Osteocyte (in vitro differentiated cells): ENCODE results near the gene BET1. TPM values are rescaled to one million over a fixed set of nuclear protein-coding genes. Genes with fewer than 3 reads are reported as not detected.

Source experiments
- DNase-seq: peaks from one replicate; pipeline ENCODE4 v3.0.0; 2021; ENCODE audit warnings: mixed read lengths; ENCODE audit not compliant: unreplicated experiment; ENCODE audit errors: extremely low spot score
- H3K27ac Mint-ChIP-seq: one replicate; pipeline ENCODE4 v1.8.0; 2021; ENCODE audit warnings: mild to moderate bottlenecking, mixed read lengths; ENCODE audit not compliant: unreplicated experiment
- H3K27me3 Mint-ChIP-seq: one replicate; pipeline ENCODE4 v1.8.0; 2021; ENCODE audit warnings: mixed read lengths; ENCODE audit not compliant: unreplicated experiment
- H3K36me3 Mint-ChIP-seq: one replicate; pipeline ENCODE4 v1.8.0; 2021; ENCODE audit warnings: mixed read lengths; ENCODE audit not compliant: unreplicated experiment
- H3K4me1 Mint-ChIP-seq: one replicate; pipeline ENCODE4 v1.8.0; 2021; ENCODE audit warnings: mixed read lengths; ENCODE audit not compliant: unreplicated experiment
- H3K4me3 Mint-ChIP-seq: one replicate; pipeline ENCODE4 v1.8.0; 2021; ENCODE audit warnings: mild to moderate bottlenecking, moderate library complexity, mixed read lengths; ENCODE audit not compliant: unreplicated experiment
- H3K9me3 Mint-ChIP-seq: one replicate; pipeline ENCODE4 v1.8.0; 2021; ENCODE audit warnings: mixed read lengths; ENCODE audit not compliant: unreplicated experiment
- total RNA-seq: library from RNA; stranded (reverse); gene quantifications from 2 replicates; pipeline ENCODE4 v1.2.1, GENCODE V29; 2021
- TF ChIP-seq, protein P1 (sequence below): fragments of 200-600 bp; sonication (generic); IDR thresholded peaks from 2 replicates; pipeline ENCODE4 v1.5.0; 2021; ENCODE audit warnings: antibody characterized with exemption, mild to moderate bottlenecking, moderate library complexity

Gene BET1
- total RNA-seq, 1 donor from 2014 or later: 29.3 TPM

- no peaks in the 10 kb centered on the region for H3K36me3 Mint-ChIP-seq
- H3K27ac Mint-ChIP-seq: no peak overlapping the region
- TF ChIP-seq, protein P1, sequence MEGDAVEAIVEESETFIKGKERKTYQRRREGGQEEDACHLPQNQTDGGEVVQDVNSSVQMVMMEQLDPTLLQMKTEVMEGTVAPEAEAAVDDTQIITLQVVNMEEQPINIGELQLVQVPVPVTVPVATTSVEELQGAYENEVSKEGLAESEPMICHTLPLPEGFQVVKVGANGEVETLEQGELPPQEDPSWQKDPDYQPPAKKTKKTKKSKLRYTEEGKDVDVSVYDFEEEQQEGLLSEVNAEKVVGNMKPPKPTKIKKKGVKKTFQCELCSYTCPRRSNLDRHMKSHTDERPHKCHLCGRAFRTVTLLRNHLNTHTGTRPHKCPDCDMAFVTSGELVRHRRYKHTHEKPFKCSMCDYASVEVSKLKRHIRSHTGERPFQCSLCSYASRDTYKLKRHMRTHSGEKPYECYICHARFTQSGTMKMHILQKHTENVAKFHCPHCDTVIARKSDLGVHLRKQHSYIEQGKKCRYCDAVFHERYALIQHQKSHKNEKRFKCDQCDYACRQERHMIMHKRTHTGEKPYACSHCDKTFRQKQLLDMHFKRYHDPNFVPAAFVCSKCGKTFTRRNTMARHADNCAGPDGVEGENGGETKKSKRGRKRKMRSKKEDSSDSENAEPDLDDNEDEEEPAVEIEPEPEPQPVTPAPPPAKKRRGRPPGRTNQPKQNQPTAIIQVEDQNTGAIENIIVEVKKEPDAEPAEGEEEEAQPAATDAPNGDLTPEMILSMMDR: no peak
- no peak for DNase-seq
- no peaks in the 10 kb centered on the region for H3K9me3 Mint-ChIP-seq
- H3K27me3 Mint-ChIP-seq: no peaks in the 10 kb centered on the region
- peaks cover 26% of the 10 kb centered on the region for H3K4me1 Mint-ChIP-seq
- H3K4me3 Mint-ChIP-seq: no peak overlapping the region
Observed at GRCh38 chr7:93945083-93945482, 59.1 kb downstream of the BET1 start.

DNA sequence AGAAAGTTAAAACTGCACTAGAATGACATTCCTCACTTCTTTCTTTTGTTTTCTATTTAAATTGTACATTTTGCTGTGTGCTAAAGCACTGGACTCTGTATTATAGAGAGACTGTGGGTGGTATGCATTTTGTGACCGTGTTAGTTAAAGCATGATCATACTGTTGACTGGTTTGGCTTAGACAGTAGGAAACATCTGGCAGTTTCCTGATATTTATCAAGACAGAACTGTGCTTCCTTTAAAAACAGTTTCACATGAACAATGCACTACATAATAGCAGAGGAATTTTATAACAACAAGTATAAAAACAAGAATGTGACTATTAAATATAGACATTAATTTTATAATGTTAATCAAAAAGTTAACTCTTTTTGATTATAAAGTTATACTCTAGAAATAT lies 59.5 kb downstream of the BET1 start:
- Mint-ChIP-seq H3K9me3 (no peaks in the 10 kb centered on the region), H3K27me3 (no peaks in the 10 kb centered on the region), H3K36me3 (no peaks in the 10 kb centered on the region), H3K27ac (no peak overlapping the region), H3K4me3 (no peak overlapping the region), H3K4me1 (peaks cover 22% of the 10 kb centered on the region)
- no peak for DNase-seq
- TF ChIP-seq, protein P1: no peak

DNA sequence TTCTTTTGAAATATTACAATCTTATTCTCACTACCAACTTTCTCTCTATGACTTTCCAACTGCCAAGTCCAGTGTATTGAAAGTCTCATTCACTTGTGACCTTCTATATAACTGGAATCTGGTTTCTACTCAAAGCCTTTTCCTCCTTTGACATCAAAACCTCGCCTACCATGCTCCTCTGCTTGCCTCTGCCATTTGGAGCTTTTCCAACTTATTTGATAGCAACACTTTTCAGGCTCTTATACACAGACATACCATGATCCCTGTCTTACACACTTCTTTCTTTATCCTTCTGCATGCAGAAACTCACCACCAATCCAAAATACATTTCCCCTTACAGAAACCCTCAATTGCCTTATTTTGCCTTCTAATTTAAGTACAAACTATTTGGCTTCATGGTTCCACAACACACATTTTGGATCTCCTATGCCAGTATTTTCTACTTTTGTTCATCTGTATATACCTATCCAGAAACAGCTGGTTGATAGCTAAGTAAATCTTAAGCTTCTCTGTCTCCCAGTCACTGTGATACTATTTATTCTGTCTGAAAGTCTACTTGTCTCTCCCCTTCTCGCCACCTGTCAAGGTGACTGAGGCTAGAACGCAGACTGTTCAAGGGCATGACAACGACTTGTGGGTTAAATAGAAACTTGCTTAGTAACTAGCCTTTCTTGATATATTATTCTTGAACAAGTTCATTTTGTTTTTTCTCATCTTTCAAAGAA lies 60.2 kb downstream of the BET1 start:
- H3K9me3 Mint-ChIP-seq: no peaks in the 10 kb centered on the region

More for the DNA sequence above, 60.2 kb downstream of the BET1 start:
- Mint-ChIP-seq H3K4me3 (no peak overlapping the region), H3K36me3 (no peaks in the 10 kb centered on the region), H3K27ac (no peak overlapping the region), H3K27me3 (no peaks in the 10 kb centered on the region), H3K4me1 (peaks cover 15% of the 10 kb centered on the region)
- no peak for DNase-seq
- TF ChIP-seq, protein P1: no peak

Other genes starting within 250 kb of the BET1 start
- 58.7 and 61.3 TPM in 2 replicates for gene TFPI2, start 113.6 kb downstream of the BET1 start, total RNA-seq
- not detected in 2 replicates for gene GNGT1, start 97.8 kb downstream of the BET1 start, total RNA-seq
- gene GNG11, start 82.6 kb downstream of the BET1 start, total RNA-seq: 49.6 and 49.7 TPM in 2 replicates